ENCODE results near the gene HTT. TPM values are rescaled to one million over a fixed set of nuclear protein-coding genes. Genes with fewer than 3 reads are reported as not detected.

Gene HTT
- total RNA-seq, 2 donors from 2014 or later, result 77.8 to 121 TPM

GRCh38 chr4:3193531-3194203, 119.2 kb downstream of the HTT start:
- Mint-ChIP-seq H3K27ac (peak overlapping the region in 1 of 2 donors; percentile 58), H3K9me3 (no peaks in the 10 kb centered on the region), H3K36me3 (peaks cover 0 to 16% of the 10 kb centered on the region in 2 donors)
- no peak for ATAC-seq
- DNase-seq (ENCODE audit: low spot score in 2 of 2), result no peak

DNA sequence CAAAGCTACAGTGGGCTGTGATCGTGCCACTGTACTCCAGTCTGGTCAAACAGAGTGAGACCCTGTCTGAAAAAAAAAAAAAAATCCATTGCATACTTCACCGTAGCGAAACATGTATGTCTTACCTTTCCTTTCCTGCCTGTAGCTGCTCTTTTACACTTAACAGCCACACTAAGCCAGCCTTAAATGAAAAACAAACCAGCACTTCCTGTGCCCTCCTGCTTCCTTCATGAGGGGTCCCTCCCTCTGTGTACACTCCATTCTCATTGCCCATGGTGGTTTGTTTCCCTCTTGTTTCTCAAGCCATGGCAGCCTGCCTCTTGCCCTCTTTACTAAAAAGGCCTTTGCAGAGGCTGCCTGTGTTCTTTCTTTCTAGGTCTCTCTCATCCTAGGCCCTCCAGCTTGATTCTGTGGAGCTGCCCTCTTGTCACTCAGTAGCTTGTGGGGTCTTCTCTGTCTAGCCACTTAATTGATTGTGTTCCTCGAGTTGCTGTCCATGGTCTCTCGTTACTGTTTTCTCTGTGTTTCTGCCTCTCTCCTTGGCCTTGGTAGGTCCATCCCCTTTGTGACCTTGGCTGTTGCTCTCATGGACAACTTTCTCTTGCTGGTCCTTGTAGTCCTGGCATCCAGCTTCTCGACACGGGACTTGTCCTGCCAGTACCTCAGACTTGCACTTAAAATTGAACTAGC, 122.3 kb downstream of the HTT start:
- Mint-ChIP-seq H3K27ac (peak overlapping the region; percentile 58 to 88), H3K9me3 (no peaks in the 10 kb centered on the region), H3K36me3 (peaks cover 0 to 5% of the 10 kb centered on the region in 2 donors)
- DNase-seq (ENCODE audit: low spot score in 2 of 2) (no peak), ATAC-seq (no peak)

- H3K9me3 Mint-ChIP-seq, result no peaks in the 10 kb centered on the region
- DNase-seq (ENCODE audit: low spot score in 2 of 2) (no peak), ATAC-seq (no peak)
- peaks cover under 1 to 5% of the 10 kb centered on the region in 2 donors for H3K36me3 Mint-ChIP-seq
- H3K27ac Mint-ChIP-seq, result peak overlapping the region; percentile 2 to 58
Observed at GRCh38 chr4:3197366-3198105, 123.1 kb downstream of the HTT start.

DNA sequence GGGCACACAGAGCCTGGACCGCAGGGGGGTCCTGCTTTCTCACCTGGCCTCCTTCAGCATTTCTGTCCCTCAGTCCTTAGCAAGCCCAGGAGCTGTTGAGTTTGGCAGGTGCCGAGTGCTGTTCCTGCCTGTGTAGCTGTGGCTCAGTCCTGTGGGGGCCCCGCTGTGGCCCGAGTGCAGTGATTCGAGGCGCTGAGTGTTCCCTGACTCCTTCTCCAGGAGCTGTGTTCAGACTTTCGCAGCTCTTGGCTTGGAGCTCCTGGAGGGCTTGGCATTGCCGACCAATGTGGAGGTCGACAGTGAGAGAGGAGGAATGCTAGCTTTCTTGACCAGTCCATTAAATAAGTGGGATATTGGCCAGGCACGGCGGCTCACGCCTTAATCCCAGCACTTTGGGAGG, 124.4 kb downstream of the HTT start:
- no peak overlapping the region for H3K27ac Mint-ChIP-seq
- peaks cover 10 to 15% of the 10 kb centered on the region in 2 donors for H3K36me3 Mint-ChIP-seq
- H3K9me3 Mint-ChIP-seq, result no peaks in the 10 kb centered on the region
- ATAC-seq (no peak), DNase-seq (ENCODE audit: low spot score in 2 of 2) (no peak)

- peaks cover 10 to 15% of the 10 kb centered on the region in 2 donors for H3K36me3 Mint-ChIP-seq
- ATAC-seq (no peak), DNase-seq (ENCODE audit: low spot score in 2 of 2) (no peak)
- no peak overlapping the region for H3K27ac Mint-ChIP-seq
- no peaks in the 10 kb centered on the region for H3K9me3 Mint-ChIP-seq
Observed at GRCh38 chr4:3199653-3200422, 125.4 kb downstream of the HTT start.

GRCh38 chr4:3200423-3201090, 126.1 kb downstream of the HTT start:
- DNase-seq (ENCODE audit: low spot score in 2 of 2) (no peak), ATAC-seq (no peak)
- no peaks in the 10 kb centered on the region for H3K9me3 Mint-ChIP-seq
- peak overlapping the region in 1 of 2 donors; percentile 72 for H3K27ac Mint-ChIP-seq
- peaks cover 10% of the 10 kb centered on the region in 2 donors for H3K36me3 Mint-ChIP-seq

DNA sequence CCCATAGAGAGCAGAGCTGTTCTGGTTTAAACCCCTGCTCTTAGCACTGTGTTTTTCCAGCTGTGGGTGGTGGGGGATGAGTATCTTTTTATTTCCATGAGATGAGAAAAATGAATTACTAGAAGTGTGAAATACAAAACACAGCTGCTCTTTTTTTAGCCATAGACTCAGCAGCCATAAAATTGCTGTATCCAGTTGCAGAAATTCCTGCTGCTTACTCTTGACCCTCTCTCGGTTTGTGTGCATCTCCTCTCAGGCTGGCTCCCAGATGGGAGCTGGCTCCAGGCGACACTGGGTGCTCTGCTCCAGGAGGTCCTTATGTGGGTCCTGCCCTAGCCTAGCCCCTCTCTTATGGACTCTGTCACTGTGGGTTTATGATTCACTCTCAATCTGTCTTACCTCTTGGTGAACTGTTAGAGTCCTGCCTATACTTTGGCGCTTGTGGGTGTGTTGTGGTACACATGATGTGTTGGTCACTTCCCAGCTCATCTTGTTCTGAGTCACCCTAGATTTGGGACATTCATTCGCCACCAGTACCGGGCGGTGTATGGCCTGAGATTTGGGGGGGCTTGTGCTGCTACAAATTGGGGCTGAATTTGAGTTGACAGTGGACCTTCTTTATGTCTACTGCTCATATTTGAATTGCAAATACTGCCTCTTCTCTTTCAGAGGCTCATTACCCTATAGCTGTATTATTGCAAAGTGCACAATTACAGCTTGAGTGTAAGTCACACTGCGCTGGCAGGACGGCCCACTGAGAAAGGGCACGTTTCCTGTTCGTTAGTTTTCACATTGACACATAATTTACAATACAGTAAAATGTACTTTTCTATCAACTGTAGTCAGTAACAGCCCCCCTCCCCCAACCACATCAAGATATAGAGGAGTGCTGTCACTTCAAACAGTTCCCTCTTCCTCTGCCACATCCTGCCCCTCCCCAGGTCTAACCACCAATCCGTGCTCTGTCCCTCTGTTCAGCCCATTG, 127.5 kb downstream of the HTT start:
- DNase-seq (ENCODE audit: low spot score in 2 of 2) (peak; percentile 62 to 69), ATAC-seq (peak; percentile 86 to 87)
- Mint-ChIP-seq H3K9me3 (no peaks in the 10 kb centered on the region), H3K27ac (peak overlapping the region; percentile 89), H3K36me3 (peaks cover 13 to 18% of the 10 kb centered on the region in 2 donors)

- H3K9me3 Mint-ChIP-seq, result no peaks in the 10 kb centered on the region
- DNase-seq (ENCODE audit: low spot score in 2 of 2), result peak in 1 of 2 donors; percentile 26
Observed at GRCh38 chr4:3202836-3203820, 128.6 kb downstream of the HTT start.

GRCh38 chr4:3203971-3204431, 129.5 kb downstream of the HTT start:
- ATAC-seq, result no peak
- H3K36me3 Mint-ChIP-seq, result peaks cover 17 to 21% of the 10 kb centered on the region in 2 donors
- H3K9me3 Mint-ChIP-seq, result no peaks in the 10 kb centered on the region
- H3K27ac Mint-ChIP-seq, result no peak overlapping the region
- no peak for DNase-seq (ENCODE audit: low spot score in 2 of 2)

More at GRCh38 chr4:3202836-3203820, 128.6 kb downstream of the HTT start:
- H3K36me3 Mint-ChIP-seq, result peaks cover 17 to 21% of the 10 kb centered on the region in 2 donors
- peak overlapping the region; percentile 89 for H3K27ac Mint-ChIP-seq
- peak; percentile 31 to 43 for ATAC-seq

- ATAC-seq (no peak), DNase-seq (ENCODE audit: low spot score in 2 of 2) (no peak)
- H3K36me3 Mint-ChIP-seq, result peaks cover 17 to 21% of the 10 kb centered on the region in 2 donors
- no peaks in the 10 kb centered on the region for H3K9me3 Mint-ChIP-seq
- H3K27ac Mint-ChIP-seq, result no peak overlapping the region
Observed at GRCh38 chr4:3205995-3206394, 131.5 kb downstream of the HTT start.

- no peak overlapping the region for H3K27ac Mint-ChIP-seq
- peaks cover 17 to 21% of the 10 kb centered on the region in 2 donors for H3K36me3 Mint-ChIP-seq
- DNase-seq (ENCODE audit: low spot score in 2 of 2), result no peak
- no peaks in the 10 kb centered on the region for H3K9me3 Mint-ChIP-seq
- no peak for ATAC-seq
Observed at GRCh38 chr4:3206439-3207100, 132.1 kb downstream of the HTT start.

GRCh38 chr4:3207531-3208037, 133.1 kb downstream of the HTT start:
- H3K9me3 Mint-ChIP-seq, result no peaks in the 10 kb centered on the region
- DNase-seq (ENCODE audit: low spot score in 2 of 2), result no peak
- peaks cover 16 to 24% of the 10 kb centered on the region in 2 donors for H3K36me3 Mint-ChIP-seq
- no peak overlapping the region for H3K27ac Mint-ChIP-seq
- no peak for ATAC-seq

DNA sequence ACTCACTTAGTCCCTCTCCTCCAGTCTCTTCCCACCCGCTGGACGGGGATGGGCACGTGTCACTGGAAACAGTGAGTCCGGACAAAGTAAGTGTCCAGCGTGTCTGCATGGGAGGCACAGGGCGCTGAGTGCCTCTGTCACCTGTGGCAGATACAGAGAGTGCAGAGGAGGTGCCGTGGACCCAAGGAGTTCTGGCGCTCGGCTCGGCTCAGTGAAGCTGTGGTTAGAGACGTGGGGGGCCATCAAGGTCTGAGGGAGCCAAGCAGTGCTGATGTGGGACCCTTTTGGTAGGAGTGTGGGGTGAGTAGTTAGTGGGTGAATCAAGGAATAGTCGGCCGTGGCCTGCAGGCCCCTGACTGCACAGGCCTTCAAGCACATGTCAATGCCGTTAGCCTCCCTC, 134.3 kb downstream of the HTT start:
- peak in 1 of 2 donors; percentile 31 for DNase-seq (ENCODE audit: low spot score in 2 of 2)
- H3K36me3 Mint-ChIP-seq, result peaks cover 7 to 16% of the 10 kb centered on the region in 2 donors
- H3K27ac Mint-ChIP-seq, result peak overlapping the region in 1 of 2 donors; percentile 44
- H3K9me3 Mint-ChIP-seq, result no peaks in the 10 kb centered on the region
- no peak for ATAC-seq

All from activated naive CD4-positive, alpha-beta T cell treated with anti-CD3 and anti-CD28 coated beads, Interleukin-2, amount 50 U/mL, for 72 hours (primary cell).